Endothelial cell of umbilical vein (primary cell): ENCODE data around the gene COQ8B. TPM values are rescaled to one million over a fixed set of nuclear protein-coding genes. Genes with fewer than 3 reads are reported as not detected.

ENCODE experiments used
- BruUV-seq: library from RNA; stranded (reverse); fragments of 400-500 nt; replicated peaks from 2 replicates; lab custom pipeline; 2021; lab: Mats Ljungman, UMichigan
- CTCF ChIA-PET: fragments of 300-600, 350-600 bp; sonication (Branson Sonifier 250); formaldehyde crosslinking; loops from one replicate; lab custom pipeline; 2021; ENCODE audit warnings: antibody characterized with exemption, inconsistent platforms; lab: Charles Lee
- POLR2A ChIA-PET: fragments of 300-600, 350-600 bp; sonication (Branson Sonifier 250); formaldehyde crosslinking; loops from one replicate; lab custom pipeline; 2021; ENCODE audit warnings: antibody characterized with exemption, inconsistent platforms; lab: Charles Lee
- DNase-seq: peaks from one replicate; pipeline ENCODE4 v3.0.0-alpha.2; 2011; ENCODE audit warnings: low read depth, low spot score
- FAIRE-seq: peaks from 2 replicates; lab custom pipeline; 2011; peaks lifted over from hg19 to GRCh38; lab: Jason Lieb, UNC
- H2AFZ ChIP-seq: 2 replicates; pipeline ENCODE4 v1.6.0; 2012; ENCODE audit warnings: low read depth, low read length, control low read depth, inconsistent platforms
- H3K27ac ChIP-seq: 2 replicates; pipeline ENCODE4 v1.5.1; 2011; ENCODE audit warnings: low read depth, mild to moderate bottlenecking, control low read depth, low read length, moderate library complexity; ENCODE audit not compliant: insufficient read depth
- H3K27me3 ChIP-seq, 2 experiments: 2 replicates each; pipeline versions ENCODE4 v1.6.0 to v1.6.1; 2011; ENCODE audit warnings: low read length in 2 of 2, mixed read lengths in 1 of 2; ENCODE audit not compliant: control insufficient read depth in 2 of 2, insufficient read depth in 2 of 2
- H3K36me3 ChIP-seq, 2 experiments: 2 replicates in 1 of 2; 3 replicates in 1 of 2; pipeline ENCODE4 v1.5.1; 2011; ENCODE audit warnings: low read length in 2 of 2, mild to moderate bottlenecking in 1 of 2, moderate library complexity in 1 of 2; ENCODE audit not compliant: control insufficient read depth in 2 of 2, insufficient read depth in 2 of 2; ENCODE audit errors: extremely low read depth in 1 of 2
- H3K4me1 ChIP-seq: 3 replicates; pipeline ENCODE4 v1.5.1; 2011; ENCODE audit warnings: mild to moderate bottlenecking, low read length; ENCODE audit not compliant: control insufficient read depth, insufficient read depth; ENCODE audit errors: extremely low read depth
- H3K4me2 ChIP-seq: 2 replicates; pipeline ENCODE4 v1.6.1; 2011; ENCODE audit warnings: low read length, control low read depth, mixed read lengths; ENCODE audit not compliant: insufficient read depth
- H3K4me3 ChIP-seq, 3 experiments: fragments of 200-600 bp in 1 of 3; sonication (generic), shearing (Covaris generic) in 1 of 3; replicated peaks in 1 of 3; 2 replicates each; pipeline ENCODE4 v1.5.1; 2011 to 2016; ENCODE audit warnings: control low read depth in 3 of 3, low read length in 3 of 3, mild to moderate bottlenecking in 2 of 3, inconsistent platforms in 1 of 3, low read depth in 1 of 3, moderate library complexity in 1 of 3; ENCODE audit not compliant: insufficient read depth in 1 of 3
- H3K79me2 ChIP-seq: 2 replicates; pipeline ENCODE4 v1.6.0; 2012; ENCODE audit warnings: low read length, inconsistent platforms; ENCODE audit not compliant: control insufficient read depth, insufficient read depth
- H3K9ac ChIP-seq: replicated peaks from 2 replicates; pipeline ENCODE3; 2011; ENCODE audit warnings: low read length, control low read depth; ENCODE audit not compliant: insufficient read depth; ENCODE audit errors: extremely low read depth
- H3K9me1 ChIP-seq: replicated peaks from 3 replicates; pipeline ENCODE4 v1.6.0; 2011; ENCODE audit warnings: mild to moderate bottlenecking, low read length; ENCODE audit not compliant: control insufficient read depth, insufficient read depth; ENCODE audit errors: extremely low read depth
- H3K9me3 ChIP-seq: replicated peaks from 2 replicates; pipeline ENCODE4 v1.5.1; 2012; ENCODE audit warnings: low read length, inconsistent platforms; ENCODE audit not compliant: control insufficient read depth, insufficient read depth
- H4K20me1 ChIP-seq: replicated peaks from 2 replicates; pipeline ENCODE3; 2011; ENCODE audit warnings: mild to moderate bottlenecking, low read length; ENCODE audit not compliant: control insufficient read depth, insufficient read depth; ENCODE audit errors: extremely low read depth
- EZH2 ChIP-seq: IDR thresholded peaks from 2 replicates; pipeline ENCODE4 v1.6.1; 2012; ENCODE audit warnings: borderline replicate concordance, low read depth, mild to moderate bottlenecking, moderate library complexity, low read length, inconsistent platforms; ENCODE audit not compliant: severe bottlenecking
- FOS ChIP-seq: IDR thresholded peaks from 2 replicates; pipeline ENCODE4 v1.6.1; 2011; ENCODE audit warnings: mild to moderate bottlenecking, low read length, moderate library complexity, borderline replicate concordance; ENCODE audit not compliant: insufficient read depth
- GATA2 ChIP-seq: IDR thresholded peaks from 2 replicates; pipeline ENCODE4 v1.7.0; 2011; ENCODE audit warnings: low read depth, mild to moderate bottlenecking, moderate library complexity, mixed read lengths, low read length; ENCODE audit not compliant: insufficient read length, insufficient read depth
- JUN ChIP-seq: IDR thresholded peaks from 2 replicates; pipeline ENCODE4 v1.6.1; 2011; ENCODE audit warnings: borderline replicate concordance, low read depth; ENCODE audit not compliant: insufficient read length, insufficient read depth
- MYC ChIP-seq: IDR thresholded peaks from one replicate; pipeline ENCODE4 v1.6.1; 2011; ENCODE audit warnings: mild to moderate bottlenecking, low read depth, low read length
- POLR2A ChIP-seq: IDR thresholded peaks from 2 replicates; pipeline ENCODE4 v1.6.1; 2012; ENCODE audit warnings: low read depth, mild to moderate bottlenecking, control low read depth, low read length
- POLR2AphosphoS5 ChIP-seq: IDR thresholded peaks from 2 replicates; pipeline ENCODE4 v1.6.1; 2012; ENCODE audit warnings: low read depth, mild to moderate bottlenecking, control low read depth, low read length, moderate library complexity; ENCODE audit not compliant: insufficient read depth
- dilution Hi-C: fragments of 300-500 bp; cut with MboI; formaldehyde crosslinking; loops from one replicate; pipeline ENCODE4 v1.15.0; 2019; ENCODE audit warnings: low sequenced_read_pairs; ENCODE audit not compliant: extremely low pct_ligation_motif_present
- intact Hi-C: fragments of 100-400 bp; cut with micrococcal nuclease; formaldehyde crosslinking; loops from one replicate; pipeline ENCODE4 v1.10.0; 2022
- polyA plus RNA-seq, 4 experiments: library from polyadenylated mRNA; depleted of rRNA in 3 of 4; stranded (reverse) in 3 of 4; unstranded in 1 of 4; fragments of >200 nt; gene quantifications; 2 replicates each; pipeline versions ENCODE4 v1.2.1 to v1.2.3, GENCODE V29; 2011 to 2012; ENCODE audit warnings: missing spikeins in 1 of 4
- total RNA-seq: library from RNA; stranded (reverse); gene quantifications from 2 replicates; pipeline ENCODE4 v1.2.3, GENCODE V29; 2021
- TF ChIP-seq, protein P1 (sequence below), 2 donors: IDR thresholded peaks; 1 replicate in 1 of 2; 2 replicates in 1 of 2; pipeline ENCODE4 v1.5.1; 2011; ENCODE audit warnings: low read length in 2 of 2, mild to moderate bottlenecking in 2 of 2, moderate library complexity in 2 of 2, control low read depth in 1 of 2, inconsistent platforms in 1 of 2, low read depth in 1 of 2; ENCODE audit not compliant: insufficient read depth in 1 of 2; ENCODE audit errors: extremely low read depth in 1 of 2
- TF ChIP-seq, protein P2 (sequence below): IDR thresholded peaks from 2 replicates; pipeline ENCODE4 v1.6.1; 2011; ENCODE audit not compliant: insufficient read depth, insufficient read length

The COQ8B gene
- total and polyA plus RNA-seq, 2 donors (not counting 3 experiments of a cell fraction or from before 2014, with no cell fraction given), result 16.2 to 19.2 TPM

- no peaks in the 10 kb centered on the region for H4K20me1 ChIP-seq
- TF ChIP-seq POLR2AphosphoS5 (no peak), JUN (peak; percentile 2), FOS (peak; percentile 8), POLR2A (no peak)
- no TSS peak for BruUV-seq
- DNase-seq (peak; percentile 90), FAIRE-seq (no peak)
- H3K27ac ChIP-seq, result peak overlapping the region; percentile 94
- CTCF ChIA-PET, result interaction anchor here (1.0 to 2.2 kb wide), 5 partner anchors 15 to 103 kb away, joined by 3 to 13 read pairs (median 5); partner anchors contain the start of genes ACTMAP and EGLN2
- no peaks in the 10 kb centered on the region for H3K9me3 ChIP-seq
- H3K4me1 ChIP-seq, result peaks cover 45% of the 10 kb centered on the region
- peak overlapping the region in 2 of 3 experiments; percentile 53 to 54 for H3K4me3 ChIP-seq
- H3K9me1 ChIP-seq, result no peaks in the 10 kb centered on the region
- intact Hi-C loops, result loop anchor here (2.0 kb wide), 1 partner anchor 83 kb away; the partner anchor contains the start of gene EGLN2
- no peaks in the 10 kb centered on the region for H3K27me3 ChIP-seq
- peak overlapping the region; percentile 69 for H2AFZ ChIP-seq
- dilution Hi-C loops, result no loop called here
- H3K9ac ChIP-seq, result peak overlapping the region; percentile 81
- H3K79me2 ChIP-seq, result peaks cover 37% of the 10 kb centered on the region
- peak overlapping the region; percentile 67 for H3K4me2 ChIP-seq
- POLR2A ChIA-PET, result interaction anchor here (1.4 to 2.2 kb wide), 2 partner anchors 35 to 62 kb away, joined by 5 to 9 read pairs; partner anchors contain the start of genes ACTMAP, RAB4B and SNRPA
- no peaks in the 10 kb centered on the region for H3K36me3 ChIP-seq
Measured at GRCh38 chr19:40716031-40716481, 630 bp downstream of the COQ8B start.

- TF ChIP-seq EZH2 (no peak), POLR2AphosphoS5 (no peak), FOS (no peak), MYC (no peak), JUN (no peak), GATA2 (no peak), POLR2A (no peak)
- TF ChIP-seq, protein P1, sequence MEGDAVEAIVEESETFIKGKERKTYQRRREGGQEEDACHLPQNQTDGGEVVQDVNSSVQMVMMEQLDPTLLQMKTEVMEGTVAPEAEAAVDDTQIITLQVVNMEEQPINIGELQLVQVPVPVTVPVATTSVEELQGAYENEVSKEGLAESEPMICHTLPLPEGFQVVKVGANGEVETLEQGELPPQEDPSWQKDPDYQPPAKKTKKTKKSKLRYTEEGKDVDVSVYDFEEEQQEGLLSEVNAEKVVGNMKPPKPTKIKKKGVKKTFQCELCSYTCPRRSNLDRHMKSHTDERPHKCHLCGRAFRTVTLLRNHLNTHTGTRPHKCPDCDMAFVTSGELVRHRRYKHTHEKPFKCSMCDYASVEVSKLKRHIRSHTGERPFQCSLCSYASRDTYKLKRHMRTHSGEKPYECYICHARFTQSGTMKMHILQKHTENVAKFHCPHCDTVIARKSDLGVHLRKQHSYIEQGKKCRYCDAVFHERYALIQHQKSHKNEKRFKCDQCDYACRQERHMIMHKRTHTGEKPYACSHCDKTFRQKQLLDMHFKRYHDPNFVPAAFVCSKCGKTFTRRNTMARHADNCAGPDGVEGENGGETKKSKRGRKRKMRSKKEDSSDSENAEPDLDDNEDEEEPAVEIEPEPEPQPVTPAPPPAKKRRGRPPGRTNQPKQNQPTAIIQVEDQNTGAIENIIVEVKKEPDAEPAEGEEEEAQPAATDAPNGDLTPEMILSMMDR (IDR thresholded peaks at IDR 0.05; ENCODE audit: extremely low read depth in 1 of 2, insufficient read depth in 1 of 2, low read depth in 1 of 2, low read length in 2 of 2), result no peak
- TF ChIP-seq, protein P2, sequence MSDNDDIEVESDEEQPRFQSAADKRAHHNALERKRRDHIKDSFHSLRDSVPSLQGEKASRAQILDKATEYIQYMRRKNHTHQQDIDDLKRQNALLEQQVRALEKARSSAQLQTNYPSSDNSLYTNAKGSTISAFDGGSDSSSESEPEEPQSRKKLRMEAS, result no peak
- ChIA-PET CTCF (interaction anchor here (0.6 kb wide), 1 partner anchor 8 kb away, joined by 4 read pairs; no protein-coding TSS in a partner anchor), POLR2A (no interaction called here)
- peak overlapping the region; percentile 66 for H3K9ac ChIP-seq
- H4K20me1 ChIP-seq, result no peaks in the 10 kb centered on the region
- H3K4me2 ChIP-seq, result peak overlapping the region; percentile 70
- peak overlapping the region; percentile 87 for H2AFZ ChIP-seq
- FAIRE-seq (peak; percentile 100), DNase-seq (peak; percentile 92)
- peak overlapping the region; percentile 94 for H3K27ac ChIP-seq
- H3K36me3 ChIP-seq, result no peaks in the 10 kb centered on the region
- BruUV-seq, result no TSS peak
- dilution Hi-C loops, result no loop called here
- H3K9me3 ChIP-seq, result no peaks in the 10 kb centered on the region
- peaks cover 31% of the 10 kb centered on the region for H3K4me1 ChIP-seq
- intact Hi-C loops, result loop anchor here (1.0 kb wide), 3 partner anchors 24 to 92 kb away; partner anchors contain the start of gene NUMBL
- peaks cover 24% of the 10 kb centered on the region for H3K79me2 ChIP-seq
- peak overlapping the region; percentile 33 to 47 (median 45) for H3K4me3 ChIP-seq
- H3K9me1 ChIP-seq, result no peaks in the 10 kb centered on the region
- no peaks in the 10 kb centered on the region for H3K27me3 ChIP-seq
Measured at GRCh38 chr19:40714441-40715299, 2.0 kb downstream of the COQ8B start.
